ENCODE data around the gene SMYD3. TPM values are rescaled to one million over a fixed set of nuclear protein-coding genes. Genes with fewer than 3 reads are reported as not detected.
A peak's percentile ranks its signal among the peaks of the same experiment; 100 is the strongest.

SMYD3 gene
- total and polyA plus RNA-seq, 2 of the 4 experiments (the other 2 are of a cell fraction), result 26.5 to 37.6 TPM

DNA sequence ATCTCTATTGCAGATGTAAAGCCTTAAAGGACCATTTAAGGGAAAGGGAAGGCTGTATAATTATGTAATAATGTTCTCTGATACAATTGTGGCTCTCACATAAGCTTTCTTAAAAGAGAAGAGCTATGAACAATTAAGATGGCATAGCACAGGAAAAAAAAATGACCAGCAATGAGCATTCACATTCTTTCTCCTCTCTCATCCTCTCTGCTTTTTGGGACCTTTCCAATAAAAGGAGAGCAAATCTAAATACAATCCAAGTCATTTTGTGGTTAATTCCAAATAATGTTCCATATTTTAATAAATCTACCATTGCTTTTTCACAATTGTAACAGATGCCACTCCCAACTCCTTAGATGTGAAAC is 23.5 kb downstream of the SMYD3 start:
- H4K91ac ChIP-seq (ENCODE audit: insufficient read depth, low read depth, low read length), result no peak overlapping the region
- no peak overlapping the region for H2BK20ac ChIP-seq (ENCODE audit: low read depth, low read length)
- no peak overlapping the region for H4K8ac ChIP-seq (ENCODE audit: low read depth in 2 of 2, low read length in 2 of 2)
- no peaks in the 10 kb centered on the region for H3K36me3 ChIP-seq (ENCODE audit: control insufficient read depth, insufficient read depth, low read length)
- H2BK15ac ChIP-seq (ENCODE audit: low read depth, low read length), result no peak overlapping the region
- no peak overlapping the region for H3K9ac ChIP-seq (ENCODE audit: low read depth, low read length)
- TF ChIP-seq RFX5 (IDR thresholded peaks at IDR 0.05; ENCODE audit: low read depth, low read length), result no peak
- TF ChIP-seq BHLHE40 (IDR thresholded peaks at IDR 0.05; ENCODE audit: low read depth, low read length), result no peak
- TF ChIP-seq MAZ (IDR thresholded peaks at IDR 0.05; ENCODE audit: borderline replicate concordance, low read depth, low read length), result no peak
- no peak for TF ChIP-seq CHD1 (IDR thresholded peaks at IDR 0.05; ENCODE audit: low read depth, low read length)
- TF ChIP-seq SMC3 (IDR thresholded peaks at IDR 0.05; ENCODE audit: low read depth, low read length), result no peak
- no peak for TF ChIP-seq NFE2L2 (IDR thresholded peaks at IDR 0.05; ENCODE audit: low read depth, low read length)
- no peak for TF ChIP-seq MXI1 (IDR thresholded peaks at IDR 0.05; ENCODE audit: borderline replicate concordance, low read depth, low read length)
- TF ChIP-seq, protein P1, sequence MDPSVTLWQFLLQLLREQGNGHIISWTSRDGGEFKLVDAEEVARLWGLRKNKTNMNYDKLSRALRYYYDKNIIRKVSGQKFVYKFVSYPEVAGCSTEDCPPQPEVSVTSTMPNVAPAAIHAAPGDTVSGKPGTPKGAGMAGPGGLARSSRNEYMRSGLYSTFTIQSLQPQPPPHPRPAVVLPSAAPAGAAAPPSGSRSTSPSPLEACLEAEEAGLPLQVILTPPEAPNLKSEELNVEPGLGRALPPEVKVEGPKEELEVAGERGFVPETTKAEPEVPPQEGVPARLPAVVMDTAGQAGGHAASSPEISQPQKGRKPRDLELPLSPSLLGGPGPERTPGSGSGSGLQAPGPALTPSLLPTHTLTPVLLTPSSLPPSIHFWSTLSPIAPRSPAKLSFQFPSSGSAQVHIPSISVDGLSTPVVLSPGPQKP (IDR thresholded peaks at IDR 0.05; ENCODE audit: borderline replicate concordance, low read depth, low read length), result no peak
- TF ChIP-seq, protein P2, sequence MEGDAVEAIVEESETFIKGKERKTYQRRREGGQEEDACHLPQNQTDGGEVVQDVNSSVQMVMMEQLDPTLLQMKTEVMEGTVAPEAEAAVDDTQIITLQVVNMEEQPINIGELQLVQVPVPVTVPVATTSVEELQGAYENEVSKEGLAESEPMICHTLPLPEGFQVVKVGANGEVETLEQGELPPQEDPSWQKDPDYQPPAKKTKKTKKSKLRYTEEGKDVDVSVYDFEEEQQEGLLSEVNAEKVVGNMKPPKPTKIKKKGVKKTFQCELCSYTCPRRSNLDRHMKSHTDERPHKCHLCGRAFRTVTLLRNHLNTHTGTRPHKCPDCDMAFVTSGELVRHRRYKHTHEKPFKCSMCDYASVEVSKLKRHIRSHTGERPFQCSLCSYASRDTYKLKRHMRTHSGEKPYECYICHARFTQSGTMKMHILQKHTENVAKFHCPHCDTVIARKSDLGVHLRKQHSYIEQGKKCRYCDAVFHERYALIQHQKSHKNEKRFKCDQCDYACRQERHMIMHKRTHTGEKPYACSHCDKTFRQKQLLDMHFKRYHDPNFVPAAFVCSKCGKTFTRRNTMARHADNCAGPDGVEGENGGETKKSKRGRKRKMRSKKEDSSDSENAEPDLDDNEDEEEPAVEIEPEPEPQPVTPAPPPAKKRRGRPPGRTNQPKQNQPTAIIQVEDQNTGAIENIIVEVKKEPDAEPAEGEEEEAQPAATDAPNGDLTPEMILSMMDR (conservative IDR thresholded peaks at IDR 0.05; ENCODE audit: low read depth, low read length), result no peak
- no peak for TF ChIP-seq CEBPB (IDR thresholded peaks at IDR 0.05; ENCODE audit: low read depth, low read length)
- no peak for TF ChIP-seq RAD21 (IDR thresholded peaks at IDR 0.05; ENCODE audit: low read length)
- TF ChIP-seq POLR2A (IDR thresholded peaks at IDR 0.05; ENCODE audit: low read depth, low read length), result no peak
- TF ChIP-seq, protein P3, sequence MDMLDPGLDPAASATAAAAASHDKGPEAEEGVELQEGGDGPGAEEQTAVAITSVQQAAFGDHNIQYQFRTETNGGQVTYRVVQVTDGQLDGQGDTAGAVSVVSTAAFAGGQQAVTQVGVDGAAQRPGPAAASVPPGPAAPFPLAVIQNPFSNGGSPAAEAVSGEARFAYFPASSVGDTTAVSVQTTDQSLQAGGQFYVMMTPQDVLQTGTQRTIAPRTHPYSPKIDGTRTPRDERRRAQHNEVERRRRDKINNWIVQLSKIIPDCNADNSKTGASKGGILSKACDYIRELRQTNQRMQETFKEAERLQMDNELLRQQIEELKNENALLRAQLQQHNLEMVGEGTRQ (IDR thresholded peaks at IDR 0.05; ENCODE audit: low read depth, low read length), result no peak
- no peak for TF ChIP-seq FOS (IDR thresholded peaks at IDR 0.05; ENCODE audit: low read depth, low read length)
- CTCF ChIA-PET, result interaction anchor here (1.4 kb wide), 1 partner anchor 10 kb away, joined by 4 read pairs; no protein-coding TSS in a partner anchor
- H2AFZ ChIP-seq (replicated peaks; ENCODE audit: low read length, poor library complexity), result no peak overlapping the region
- no peaks in the 10 kb centered on the region for H4K20me1 ChIP-seq (ENCODE audit: insufficient read depth, low read length)
- dilution Hi-C loops (cut with HindIII; ENCODE audit: low sequenced_read_pairs, unreplicated experiment) (no loop called here), intact Hi-C loops (cut with micrococcal nuclease) (no loop called here), in situ Hi-C loops (cut with MboI; ENCODE audit: low sequenced_read_pairs) (no loop called here)
- H3K4ac ChIP-seq (ENCODE audit: low read depth, low read length), result no peak overlapping the region
- no peak overlapping the region for H3K18ac ChIP-seq (ENCODE audit: low read depth, low read length)
- DNase-seq (peak; percentile 23), ATAC-seq (ENCODE audit: low read depth) (peak; percentile 48)
- no peak overlapping the region for H2BK5ac ChIP-seq (ENCODE audit: low read depth, low read length, poor library complexity, severe bottlenecking)
- peaks cover 17 to 27% of the 10 kb centered on the region in 2 experiments; a peak in 3 of 4 replicates for H3K79me1 ChIP-seq (ENCODE audit: low read depth in 1 of 2, low read length in 2 of 2)
- H3K4me2 ChIP-seq (ENCODE audit: low read depth, low read length), result peak overlapping the region; percentile 90
- H3K27me3 ChIP-seq (ENCODE audit: control insufficient read depth, insufficient read depth, low read length), result no peaks in the 10 kb centered on the region
- H3K9me1 ChIP-seq (ENCODE audit: insufficient read depth, low read length), result 0 out of 2 replicates have a peak, but pooled peaks cover 3% of the 10 kb centered on the region
- POLR2A ChIA-PET (ENCODE audit: unreplicated experiment), result no interaction called here
- no peak overlapping the region; the same call in 1 of the 2 replicates for H3K27ac ChIP-seq (ENCODE audit: insufficient read depth, low read length)
- H2AK9ac ChIP-seq (replicated peaks; ENCODE audit: low read depth, low read length, poor library complexity), result no peak overlapping the region
- H3K56ac ChIP-seq (ENCODE audit: extremely low read depth, insufficient read depth, low read length), result no peak overlapping the region
- H3K4me1 ChIP-seq (ENCODE audit: control insufficient read depth, insufficient read depth, low read length), result peaks cover 3% of the 10 kb centered on the region
- no TSS peak for BruUV-seq (replicated peaks)
- no peak overlapping the region for H3K23ac ChIP-seq (ENCODE audit: low read depth, low read length)
- H4K5ac ChIP-seq (ENCODE audit: low read depth, low read length), result no peak overlapping the region
- H3K14ac ChIP-seq (replicated peaks; ENCODE audit: low read depth, low read length), result no peak overlapping the region
- H2AK5ac ChIP-seq (ENCODE audit: low read depth, low read length), result no peak overlapping the region
- no peak overlapping the region for H2BK120ac ChIP-seq (ENCODE audit: low read depth, low read length)
- H3K9me3 ChIP-seq (ENCODE audit: control insufficient read depth, insufficient read depth, low read length), result no peaks in the 10 kb centered on the region
- no peak overlapping the region; the same call in 1 of the 2 replicates for H3K4me3 ChIP-seq (ENCODE audit: insufficient read depth, low read depth, low read length)
